ENCODE results near the gene FNIP1. TPM values are rescaled to one million over a fixed set of nuclear protein-coding genes. Genes with fewer than 3 reads are reported as not detected.

FNIP1 gene
- total and polyA plus RNA-seq, 9 of the 15 experiments (the other 6 are each of a cell fraction or from before 2014, with no cell fraction given), result 5.0 to 32.8 (median 18.4) TPM

DNA sequence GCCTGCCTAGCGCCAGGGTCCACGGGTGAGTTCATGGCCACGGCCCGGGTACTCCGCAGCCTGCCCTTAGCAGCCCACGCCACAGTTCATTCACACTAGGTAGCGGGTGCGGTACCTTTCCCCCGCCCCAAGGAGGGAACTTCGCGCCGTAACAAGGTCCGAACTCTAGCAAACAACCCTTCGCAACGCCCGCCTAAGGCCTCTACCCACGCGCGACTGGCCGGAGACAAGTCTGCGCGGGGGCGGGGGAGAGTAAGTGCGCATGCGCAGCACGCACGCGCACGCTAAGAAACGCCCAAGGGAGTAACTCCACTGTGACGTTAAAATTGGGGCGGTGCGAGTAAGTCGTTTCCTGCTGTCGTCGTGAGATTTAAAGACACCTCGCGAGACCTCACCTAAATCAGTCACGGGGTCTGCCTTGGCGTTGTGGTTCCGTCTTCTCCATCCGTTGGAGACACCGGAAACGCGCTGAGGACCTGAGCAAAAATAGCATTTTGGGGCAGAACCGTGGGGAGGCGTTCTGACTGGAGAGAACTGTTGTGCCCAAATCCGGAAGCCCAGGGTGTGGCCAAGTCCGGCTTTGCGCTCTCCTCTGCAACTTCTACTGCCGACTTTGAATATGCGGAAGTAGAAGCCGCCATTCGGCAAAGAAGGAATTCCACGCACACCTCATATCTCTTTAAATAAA, 161.7 kb downstream of the FNIP1 start, which contains the start of gene RAPGEF6 (continued):
- TF ChIP-seq, protein P1, sequence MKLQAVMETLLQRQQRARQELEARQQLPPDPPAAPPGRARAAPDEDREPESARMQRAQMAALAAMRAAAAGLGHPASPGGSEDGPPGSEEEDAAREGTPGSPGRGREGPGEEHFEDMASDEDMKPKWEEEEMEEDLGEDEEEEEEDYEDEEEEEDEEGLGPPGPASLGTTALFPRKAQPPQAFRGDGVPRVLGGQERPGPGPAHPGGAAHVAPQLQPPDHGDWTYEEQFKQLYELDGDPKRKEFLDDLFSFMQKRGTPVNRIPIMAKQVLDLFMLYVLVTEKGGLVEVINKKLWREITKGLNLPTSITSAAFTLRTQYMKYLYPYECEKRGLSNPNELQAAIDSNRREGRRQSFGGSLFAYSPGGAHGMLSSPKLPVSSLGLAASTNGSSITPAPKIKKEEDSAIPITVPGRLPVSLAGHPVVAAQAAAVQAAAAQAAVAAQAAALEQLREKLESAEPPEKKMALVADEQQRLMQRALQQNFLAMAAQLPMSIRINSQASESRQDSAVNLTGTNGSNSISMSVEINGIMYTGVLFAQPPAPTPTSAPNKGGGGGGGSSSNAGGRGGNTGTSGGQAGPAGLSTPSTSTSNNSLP (IDR thresholded peaks at IDR 0.05; ENCODE audit: borderline replicate concordance, low read depth, low read length), result no peak
- TF ChIP-seq, protein P2, sequence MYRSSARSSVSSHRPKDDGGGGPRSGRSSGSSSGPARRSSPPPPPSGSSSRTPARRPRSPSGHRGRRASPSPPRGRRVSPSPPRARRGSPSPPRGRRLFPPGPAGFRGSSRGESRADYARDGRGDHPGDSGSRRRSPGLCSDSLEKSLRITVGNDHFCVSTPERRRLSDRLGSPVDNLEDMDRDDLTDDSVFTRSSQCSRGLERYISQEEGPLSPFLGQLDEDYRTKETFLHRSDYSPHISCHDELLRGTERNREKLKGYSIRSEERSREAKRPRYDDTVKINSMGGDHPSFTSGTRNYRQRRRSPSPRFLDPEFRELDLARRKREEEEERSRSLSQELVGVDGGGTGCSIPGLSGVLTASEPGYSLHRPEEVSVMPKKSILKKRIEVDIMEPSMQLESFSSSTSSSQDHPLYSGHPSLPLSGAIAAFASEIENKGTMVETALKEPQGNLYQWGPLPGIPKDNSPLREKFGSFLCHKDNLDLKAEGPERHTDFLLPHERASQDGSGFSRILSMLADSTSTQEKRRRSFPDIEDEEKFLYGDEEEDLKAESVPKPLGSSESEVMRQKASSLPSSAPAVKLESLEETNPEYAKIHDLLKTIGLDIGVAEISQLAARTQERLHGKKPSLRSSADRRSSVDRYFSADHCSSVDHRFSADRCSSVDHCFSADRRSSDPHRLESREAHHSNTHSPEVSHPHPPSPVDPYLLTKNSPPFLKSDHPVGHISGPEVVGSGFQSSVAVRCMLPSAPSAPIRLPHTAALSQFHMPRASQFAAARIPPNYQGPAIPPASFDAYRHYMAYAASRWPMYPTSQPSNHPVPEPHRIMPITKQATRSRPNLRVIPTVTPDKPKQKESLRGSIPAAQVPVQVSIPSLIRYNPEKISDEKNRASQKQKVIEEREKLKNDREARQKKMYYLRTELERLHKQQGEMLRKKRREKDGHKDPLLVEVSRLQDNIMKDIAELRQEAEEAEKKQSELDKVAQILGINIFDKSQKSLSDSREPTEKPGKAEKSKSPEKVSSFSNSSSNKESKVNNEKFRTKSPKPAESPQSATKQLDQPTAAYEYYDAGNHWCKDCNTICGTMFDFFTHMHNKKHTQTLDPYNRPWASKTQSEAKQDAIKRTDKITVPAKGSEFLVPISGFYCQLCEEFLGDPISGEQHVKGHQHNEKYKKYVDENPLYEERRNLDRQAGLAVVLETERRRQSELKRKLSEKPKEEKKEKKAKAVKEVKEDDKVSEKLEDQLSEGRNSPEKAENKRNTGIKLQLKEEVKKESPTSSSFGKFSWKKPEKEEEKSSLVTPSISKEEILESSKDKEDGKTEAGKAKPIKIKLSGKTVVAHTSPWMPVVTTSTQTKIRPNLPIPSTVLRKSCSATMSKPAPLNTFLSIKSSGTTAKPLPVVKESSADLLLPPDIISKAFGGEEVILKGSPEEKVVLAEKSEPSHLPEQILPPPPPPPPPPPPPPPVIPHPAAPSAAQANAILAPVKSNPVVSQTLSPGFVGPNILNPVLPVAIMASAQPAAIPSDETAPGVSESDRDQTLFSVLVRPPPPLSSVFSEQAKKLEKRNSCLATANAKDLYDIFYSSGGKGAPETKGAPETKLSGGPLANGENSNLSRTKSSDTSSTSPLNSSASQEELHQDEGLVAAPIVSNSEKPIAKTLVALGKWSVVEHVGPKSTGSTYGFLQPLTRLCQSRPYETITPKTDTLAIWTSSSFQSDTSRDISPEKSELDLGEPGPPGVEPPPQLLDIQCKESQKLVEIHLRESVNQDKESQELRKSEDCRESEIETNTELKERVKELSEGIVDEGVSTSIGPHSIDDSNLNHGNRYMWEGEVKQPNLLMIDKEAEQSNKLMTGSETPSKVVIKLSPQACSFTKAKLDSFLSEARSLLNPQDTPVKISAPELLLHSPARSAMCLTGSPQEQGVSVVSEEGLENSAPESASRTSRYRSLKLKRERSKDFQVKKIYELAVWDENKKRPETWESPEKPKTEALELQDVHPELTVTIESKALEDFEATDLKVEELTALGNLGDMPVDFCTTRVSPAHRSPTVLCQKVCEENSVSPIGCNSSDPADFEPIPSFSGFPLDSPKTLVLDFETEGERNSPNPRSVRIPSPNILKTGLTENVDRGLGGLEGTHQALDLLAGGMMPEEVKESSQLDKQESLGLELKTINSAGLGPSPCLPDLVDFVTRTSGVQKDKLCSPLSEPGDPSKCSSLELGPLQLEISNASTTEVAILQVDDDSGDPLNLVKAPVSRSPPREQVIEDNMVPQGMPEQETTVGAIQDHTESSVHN (IDR thresholded peaks at IDR 0.05; ENCODE audit: borderline replicate concordance in 1 of 2, low read depth in 1 of 2), result no peak
- TF ChIP-seq L3MBTL2 (IDR thresholded peaks at IDR 0.05) (peak; percentile 82), ZNF431 (CRISPR knock-in tag; IDR thresholded peaks at IDR 0.05) (peak; percentile 45; the same call in 1 of the 2 replicates), HDAC1 (IDR thresholded peaks at IDR 0.05) (peak in 1 of 2 experiments; percentile 88; a peak in 1 of 4 replicates), HEY1 (CRISPR knock-in tag; IDR thresholded peaks at IDR 0.05; ENCODE audit: borderline replicate concordance) (no peak), SIRT6 (IDR thresholded peaks at IDR 0.05; ENCODE audit: low read depth, low read length) (no peak), TAF7 (tag; IDR thresholded peaks at IDR 0.05) (no peak; the same call in 1 of the 2 replicates), SMAD4 (CRISPR knock-in tag; conservative IDR thresholded peaks at IDR 0.05) (peak; percentile 73; the same call in 1 of the 2 replicates), MAZ (CRISPR knock-in tag; conservative IDR thresholded peaks at IDR 0.05 in 1 of 2, IDR thresholded peaks at IDR 0.05 in 1 of 2) (peak; percentile 68 to 86; a peak in 2 of 4 replicates)
- TF ChIP-seq, protein P3, sequence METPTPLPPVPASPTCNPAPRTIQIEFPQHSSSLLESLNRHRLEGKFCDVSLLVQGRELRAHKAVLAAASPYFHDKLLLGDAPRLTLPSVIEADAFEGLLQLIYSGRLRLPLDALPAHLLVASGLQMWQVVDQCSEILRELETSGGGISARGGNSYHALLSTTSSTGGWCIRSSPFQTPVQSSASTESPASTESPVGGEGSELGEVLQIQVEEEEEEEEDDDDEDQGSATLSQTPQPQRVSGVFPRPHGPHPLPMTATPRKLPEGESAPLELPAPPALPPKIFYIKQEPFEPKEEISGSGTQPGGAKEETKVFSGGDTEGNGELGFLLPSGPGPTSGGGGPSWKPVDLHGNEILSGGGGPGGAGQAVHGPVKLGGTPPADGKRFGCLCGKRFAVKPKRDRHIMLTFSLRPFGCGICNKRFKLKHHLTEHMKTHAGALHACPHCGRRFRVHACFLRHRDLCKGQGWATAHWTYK (CRISPR knock-in tag; IDR thresholded peaks at IDR 0.05), result peak; percentile 77; the same call in 1 of the 2 replicates
- TF ChIP-seq, protein P4, sequence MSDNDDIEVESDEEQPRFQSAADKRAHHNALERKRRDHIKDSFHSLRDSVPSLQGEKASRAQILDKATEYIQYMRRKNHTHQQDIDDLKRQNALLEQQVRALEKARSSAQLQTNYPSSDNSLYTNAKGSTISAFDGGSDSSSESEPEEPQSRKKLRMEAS (CRISPR knock-in tag; IDR thresholded peaks at IDR 0.05), result peak; percentile 84

Measured in K562 (cell line).